HG02970 (cell line): ENCODE data around the gene GBA2.

ENCODE experiments used
- ATAC-seq: cut with Tn5 transposase; IDR thresholded peaks from one replicate; pipeline ENCODE4 v1.9.1; 2021; ENCODE audit warnings: mild to moderate bottlenecking, moderate library complexity, moderate number of reproducible peaks; ENCODE audit not compliant: unreplicated experiment, low FRiP score

GBA2 gene

GRCh38 chr9:35719546-35719945 lies 29.5 kb downstream of the GBA2 start:
- no peak for ATAC-seq

- no peak for ATAC-seq
Measured at GRCh38 chr9:35718721-35719511, 30.1 kb downstream of the GBA2 start.

- no peak for ATAC-seq
Measured at GRCh38 chr9:35717132-35717870, 31.7 kb downstream of the GBA2 start.

- no peak for ATAC-seq
Measured at GRCh38 chr9:35716230-35716629, 32.8 kb downstream of the GBA2 start.

GRCh38 chr9:35714579-35715252 lies 34.3 kb downstream of the GBA2 start:
- ATAC-seq = no peak

- ATAC-seq = no peak
Measured at GRCh38 chr9:35714123-35714522, 34.9 kb downstream of the GBA2 start.

GRCh38 chr9:35713578-35713977 lies 35.5 kb downstream of the GBA2 start:
- ATAC-seq = no peak

- no peak for ATAC-seq
Measured at GRCh38 chr9:35712762-35713400, 36.1 kb downstream of the GBA2 start.

- no peak for ATAC-seq
Measured at GRCh38 chr9:35711501-35712428, 37.3 kb downstream of the GBA2 start.

- no peak for ATAC-seq
Measured at GRCh38 chr9:35710818-35711500, 38.1 kb downstream of the GBA2 start.

- ATAC-seq = no peak
Measured at GRCh38 chr9:35708146-35708545, 40.9 kb downstream of the GBA2 start.

- no peak for ATAC-seq
Measured at GRCh38 chr9:35706951-35707350, 42.1 kb downstream of the GBA2 start.

- no peak for ATAC-seq
Measured at GRCh38 chr9:35705836-35706430, 43.1 kb downstream of the GBA2 start.

GRCh38 chr9:35705372-35705771 lies 43.7 kb downstream of the GBA2 start:
- ATAC-seq = no peak

GRCh38 chr9:35703906-35704672 lies 44.9 kb downstream of the GBA2 start:
- ATAC-seq = no peak

- no peak for ATAC-seq
Measured at GRCh38 chr9:35702696-35703095, 46.3 kb downstream of the GBA2 start.

GRCh38 chr9:35700942-35701341 lies 48.1 kb downstream of the GBA2 start:
- no peak for ATAC-seq

- ATAC-seq = no peak
Measured at GRCh38 chr9:35700031-35700430, 49.0 kb downstream of the GBA2 start.
